NT2/D1 (cell line): ENCODE data around the gene GRK4.

Experiments
- SUZ12 ChIP-seq: IDR thresholded peaks from 2 replicates; pipeline ENCODE4 v1.6.1; 2011; ENCODE audit not compliant: insufficient read length, insufficient read depth; ENCODE audit errors: extremely low read depth
- YY1 ChIP-seq: IDR thresholded peaks from 2 replicates; pipeline ENCODE4 v1.6.1; 2011; ENCODE audit not compliant: insufficient read length, insufficient read depth
- ZNF274 ChIP-seq: IDR thresholded peaks from 2 replicates; pipeline ENCODE4 v1.6.1; 2011; ENCODE audit warnings: mild to moderate bottlenecking, low read depth, low read length

- TF ChIP-seq ZNF274 (no peak), SUZ12 (no peak), YY1 (no peak)
Observed at GRCh38 chr4:3019145-3019846, 55.9 kb downstream of the GRK4 start.
